Astrocyte (in vitro differentiated cells and primary cell): ENCODE results near the gene PKHD1. TPM values are rescaled to one million over a fixed set of nuclear protein-coding genes. Genes with fewer than 3 reads are reported as not detected.
A peak's percentile ranks its signal among the peaks of the same experiment; 100 is the strongest.

Source experiments
- DNase-seq: peaks from one replicate; pipeline ENCODE4 v3.0.0-alpha.2; 2010; ENCODE audit warnings: low read depth
- FAIRE-seq: peaks from 2 replicates; lab custom pipeline; 2011; peaks lifted over from hg19 to GRCh38; lab: Jason Lieb, UNC
- H2AFZ ChIP-seq: 2 replicates; pipeline ENCODE4 v1.6.0; 2012; ENCODE audit warnings: low read depth, low read length, inconsistent platforms
- H3K27ac ChIP-seq: 2 replicates; pipeline ENCODE4 v1.5.1; 2011; ENCODE audit warnings: low read depth, low read length, inconsistent platforms
- H3K27me3 ChIP-seq: 2 replicates; pipeline ENCODE4 v1.6.0; 2011; ENCODE audit warnings: low read length, inconsistent platforms; ENCODE audit not compliant: insufficient read depth
- H3K36me3 ChIP-seq: 2 replicates; pipeline ENCODE4 v1.5.1; 2011; ENCODE audit warnings: low read length, inconsistent platforms; ENCODE audit not compliant: insufficient read depth
- H3K4me1 ChIP-seq: 2 replicates; pipeline ENCODE4 v1.5.1; 2011; ENCODE audit warnings: low read length, inconsistent platforms; ENCODE audit not compliant: insufficient read depth
- H3K4me2 ChIP-seq: 2 replicates; pipeline ENCODE4 v1.6.0; 2012; ENCODE audit warnings: low read length, inconsistent platforms
- H3K4me3 ChIP-seq: 2 replicates; pipeline ENCODE4 v1.5.1; 2011; ENCODE audit warnings: low read depth, mild to moderate bottlenecking, low read length, inconsistent platforms; ENCODE audit not compliant: insufficient read depth
- H3K79me2 ChIP-seq: 2 replicates; pipeline ENCODE4 v1.6.0; 2012; ENCODE audit warnings: mild to moderate bottlenecking, low read length, inconsistent platforms; ENCODE audit not compliant: insufficient read depth
- H3K9ac ChIP-seq: 2 replicates; pipeline ENCODE4 v1.6.0; 2012; ENCODE audit warnings: mild to moderate bottlenecking, low read length, inconsistent platforms
- H3K9me3 ChIP-seq: 2 replicates; pipeline ENCODE4 v1.5.1; 2012; ENCODE audit warnings: low read depth, mild to moderate bottlenecking, low read length, inconsistent platforms; ENCODE audit not compliant: insufficient read depth
- H4K20me1 ChIP-seq: 2 replicates; pipeline ENCODE4 v1.6.0; 2012; ENCODE audit warnings: low read length, inconsistent platforms; ENCODE audit not compliant: insufficient read depth
- H3K27ac Mint-ChIP-seq: one replicate; pipeline ENCODE4 v1.8.0; 2021; ENCODE audit warnings: mild to moderate bottlenecking, mixed read lengths; ENCODE audit not compliant: unreplicated experiment
- H3K27me3 Mint-ChIP-seq: one replicate; pipeline ENCODE4 v1.8.0; 2021; ENCODE audit warnings: low read depth, mixed read lengths; ENCODE audit not compliant: unreplicated experiment
- H3K36me3 Mint-ChIP-seq: one replicate; pipeline ENCODE4 v1.8.0; 2021; ENCODE audit warnings: low read depth, mixed read lengths; ENCODE audit not compliant: unreplicated experiment
- H3K4me1 Mint-ChIP-seq: one replicate; pipeline ENCODE4 v1.8.0; 2021; ENCODE audit warnings: low read depth, mixed read lengths; ENCODE audit not compliant: unreplicated experiment
- H3K4me3 Mint-ChIP-seq: one replicate; pipeline ENCODE4 v1.8.0; 2021; ENCODE audit warnings: mild to moderate bottlenecking, moderate library complexity, mixed read lengths; ENCODE audit not compliant: unreplicated experiment
- H3K9me3 Mint-ChIP-seq: one replicate; pipeline ENCODE4 v1.8.0; 2021; ENCODE audit warnings: mild to moderate bottlenecking, mixed read lengths; ENCODE audit not compliant: unreplicated experiment
- CTCF ChIP-seq: IDR thresholded peaks from 2 replicates; pipeline ENCODE4 v1.5.1; 2011; ENCODE audit warnings: low read depth, mild to moderate bottlenecking, inconsistent platforms, low read length, moderate library complexity; ENCODE audit not compliant: insufficient read depth
- EZH2 ChIP-seq: IDR thresholded peaks from 2 replicates; pipeline ENCODE4 v1.6.1; 2012; ENCODE audit warnings: mild to moderate bottlenecking, low read length, inconsistent platforms; ENCODE audit not compliant: insufficient read depth
- total RNA-seq: library from RNA; stranded (reverse); gene quantifications from 2 replicates; pipeline ENCODE4 v1.2.1, GENCODE V29; 2021

Gene PKHD1
- total RNA-seq, 1 donor from 2014 or later: 0.16 TPM

GRCh38 chr6:51857134-51857533, 230.3 kb downstream of the PKHD1 start:
- H3K9me3 Mint-ChIP-seq: peaks cover 5% of the 10 kb centered on the region
- TF ChIP-seq EZH2 (no peak), CTCF (no peak)
- Histone ChIP-seq H4K20me1 (no peaks in the 10 kb centered on the region), H3K27me3 (no peaks in the 10 kb centered on the region), H3K4me2 (no peak overlapping the region), H3K36me3 (no peaks in the 10 kb centered on the region), H2AFZ (no peak overlapping the region), H3K9ac (no peak overlapping the region), H3K27ac (no peak overlapping the region), H3K4me3 (no peak overlapping the region), H3K9me3 (no peaks in the 10 kb centered on the region), H3K79me2 (no peaks in the 10 kb centered on the region), H3K4me1 (no peaks in the 10 kb centered on the region)
- DNase-seq (no peak), FAIRE-seq (no peak)
- no peak overlapping the region for H3K4me3 Mint-ChIP-seq
- H3K4me1 Mint-ChIP-seq: no peaks in the 10 kb centered on the region
- H3K27me3 Mint-ChIP-seq: peaks cover 5% of the 10 kb centered on the region
- H3K36me3 Mint-ChIP-seq: no peaks in the 10 kb centered on the region
- no peak overlapping the region for H3K27ac Mint-ChIP-seq

GRCh38 chr6:51856508-51856907, 230.9 kb downstream of the PKHD1 start:
- Histone ChIP-seq H3K79me2 (no peaks in the 10 kb centered on the region), H3K36me3 (no peaks in the 10 kb centered on the region), H2AFZ (no peak overlapping the region), H3K9me3 (no peaks in the 10 kb centered on the region), H3K27me3 (no peaks in the 10 kb centered on the region), H3K27ac (no peak overlapping the region), H3K9ac (no peak overlapping the region), H3K4me3 (no peak overlapping the region), H3K4me2 (no peak overlapping the region), H3K4me1 (no peaks in the 10 kb centered on the region), H4K20me1 (no peaks in the 10 kb centered on the region)
- FAIRE-seq (no peak), DNase-seq (no peak)
- Mint-ChIP-seq H3K4me1 (no peaks in the 10 kb centered on the region), H3K4me3 (no peak overlapping the region), H3K36me3 (no peaks in the 10 kb centered on the region), H3K9me3 (peaks cover 7% of the 10 kb centered on the region), H3K27ac (no peak overlapping the region), H3K27me3 (peaks cover 5% of the 10 kb centered on the region)
- TF ChIP-seq CTCF (no peak), EZH2 (no peak)

GRCh38 chr6:51855310-51856082, 231.9 kb downstream of the PKHD1 start:
- Histone ChIP-seq H3K4me3 (no peak overlapping the region), H3K4me2 (no peak overlapping the region)

More at GRCh38 chr6:51855310-51856082, 231.9 kb downstream of the PKHD1 start:
- no peaks in the 10 kb centered on the region for H3K4me1 Mint-ChIP-seq
- Histone ChIP-seq H4K20me1 (no peaks in the 10 kb centered on the region), H3K9ac (no peak overlapping the region), H3K9me3 (no peaks in the 10 kb centered on the region), H3K79me2 (no peaks in the 10 kb centered on the region), H3K27me3 (no peaks in the 10 kb centered on the region), H3K36me3 (no peaks in the 10 kb centered on the region), H3K4me1 (no peaks in the 10 kb centered on the region), H3K27ac (no peak overlapping the region), H2AFZ (no peak overlapping the region)
- TF ChIP-seq EZH2 (no peak), CTCF (peak; percentile 61)
- H3K36me3 Mint-ChIP-seq: no peaks in the 10 kb centered on the region
- H3K9me3 Mint-ChIP-seq: peaks cover 10% of the 10 kb centered on the region
- H3K27ac Mint-ChIP-seq: no peak overlapping the region
- DNase-seq: peak; percentile 10
- no peak for FAIRE-seq
- no peak overlapping the region for H3K4me3 Mint-ChIP-seq
- H3K27me3 Mint-ChIP-seq: peaks cover 3% of the 10 kb centered on the region
